HepG2 (cell line): ENCODE measurements around the gene LRP2. TPM values are rescaled to one million over a fixed set of nuclear protein-coding genes. Genes with fewer than 3 reads are reported as not detected.

Experiments used
- ATAC-seq: fragments of 200-7000 bp; cut with Tn5 transposase; 3 replicates; pipeline ENCODE4 v1.9.1; 2020; ENCODE audit warnings: mild to moderate bottlenecking, moderate library complexity
- BruUV-seq: library from RNA; stranded (reverse); fragments of 400-500 nt; replicated peaks from 2 replicates; lab custom pipeline; 2021; lab: Mats Ljungman, UMichigan
- CTCF ChIA-PET: fragments of 300-600 bp; formaldehyde crosslinking; extraction: SDS; loops from one replicate; lab custom pipeline; 2021; ENCODE audit warnings: low total read pairs, inconsistent platforms, low intra/inter-chr PET ratio; lab: Yijun Ruan, JAX
- POLR2A ChIA-PET: fragments of 350-600 bp; sonication (Branson Sonifier 250); formaldehyde crosslinking; loops from one replicate; lab custom pipeline; 2020; ENCODE audit warnings: antibody characterized with exemption, inconsistent platforms; lab: Yijun Ruan, JAX
- DNase-seq: peaks from one replicate; pipeline ENCODE4 v3.0.0-alpha.2; 2015; ENCODE audit warnings: low spot score
- FAIRE-seq: peaks from 3 replicates; lab custom pipeline; 2011; peaks lifted over from hg19 to GRCh38; lab: Jason Lieb, UNC
- H2AFZ ChIP-seq: one replicate; pipeline ENCODE4 v1.6.1; 2011; ENCODE audit warnings: low read length, inconsistent platforms
- H3K27ac ChIP-seq: fragments of 300-600 bp; 3 replicates; pipeline ENCODE4 v1.8.0; 2011; ENCODE audit warnings: mixed run types, mild to moderate bottlenecking, mixed read lengths, low read length, inconsistent platforms; ENCODE audit not compliant: insufficient read depth; ENCODE audit errors: extremely low read length
- H3K27me3 ChIP-seq, 2 experiments: fragments of 200-600 bp in 1 of 2; 2 replicates in 1 of 2; 3 replicates in 1 of 2; pipeline versions ENCODE4 v1.6.0 to v1.8.0; 2011; ENCODE audit warnings: low read length in 2 of 2, mild to moderate bottlenecking in 2 of 2, moderate library complexity in 2 of 2, inconsistent platforms in 1 of 2; ENCODE audit not compliant: insufficient read depth in 2 of 2, control insufficient read depth in 1 of 2
- H3K36me3 ChIP-seq, 2 experiments: fragments of 200-600 bp in 1 of 2; replicated peaks in 1 of 2; 2 replicates in 1 of 2; 3 replicates in 1 of 2; pipeline versions ENCODE4 v1.5.1 to v1.8.0; 2011; ENCODE audit warnings: low read length in 2 of 2, inconsistent platforms in 1 of 2; ENCODE audit not compliant: insufficient read depth in 2 of 2, control insufficient read depth in 1 of 2
- H3K4me1 ChIP-seq: 2 replicates; pipeline ENCODE4 v1.5.1; 2012; ENCODE audit warnings: low read length, inconsistent platforms; ENCODE audit not compliant: insufficient read depth
- H3K4me2 ChIP-seq: 2 replicates; pipeline ENCODE4 v1.6.0; 2011; ENCODE audit warnings: low read depth, low read length, inconsistent platforms
- H3K4me3 ChIP-seq, 3 experiments: fragments of 200-600 bp in 1 of 3; sonication (generic), shearing (Covaris generic) in 1 of 3; replicated peaks in 1 of 3; 2 replicates each; pipeline ENCODE4 v1.5.1; 2011 to 2016; ENCODE audit warnings: low read length in 3 of 3, inconsistent platforms in 2 of 3, low read depth in 2 of 3, mild to moderate bottlenecking in 2 of 3, control low read depth in 1 of 3, mixed read lengths in 1 of 3; ENCODE audit not compliant: insufficient read depth in 1 of 3
- H3K79me2 ChIP-seq: one replicate; pipeline ENCODE4 v1.6.1; 2011; ENCODE audit warnings: low read length, inconsistent platforms; ENCODE audit not compliant: insufficient read depth
- H3K9ac ChIP-seq: 2 replicates; pipeline ENCODE4 v1.6.0; 2011; ENCODE audit warnings: mild to moderate bottlenecking, low read depth, low read length, inconsistent platforms; ENCODE audit not compliant: insufficient read depth
- H3K9me3 ChIP-seq: 2 replicates; pipeline ENCODE4 v1.5.1; 2012; ENCODE audit warnings: mild to moderate bottlenecking, low read length
- H4K20me1 ChIP-seq: 2 replicates; pipeline ENCODE4 v1.6.0; 2011; ENCODE audit warnings: inconsistent platforms, mild to moderate bottlenecking, low read length, moderate library complexity; ENCODE audit not compliant: insufficient read depth
- MEIS2 ChIP-seq: sonication (generic); formaldehyde crosslinking; IDR thresholded peaks from 2 replicates; pipeline ENCODE4 v1.9.0; 2021; ENCODE audit warnings: mild to moderate bottlenecking, missing genetic modification reagents
- ZNF652 ChIP-seq: IDR thresholded peaks from 2 replicates; pipeline ENCODE4 v1.6.1; 2016; ENCODE audit warnings: low read depth, borderline replicate concordance
- WGBS: methylation state at CpG from one replicate; pipeline ENCODE4 v1.1.6; 2017; ENCODE audit warnings: low lambda C conversion rate; 5-methylcytosine and 5-hydroxymethylcytosine counted together
- in situ Hi-C: cut with HindIII; loops from 2 replicates; pipeline ENCODE4 v1.10.0; 2017; ENCODE audit warnings: low pct_unique_long_range_greater_than_20kb; ENCODE audit not compliant: extremely low pct_ligation_motif_present
- intact Hi-C: fragments of 100-400 bp; cut with micrococcal nuclease; formaldehyde crosslinking; loops from one replicate; pipeline ENCODE4 v1.10.0; 2022; ENCODE audit not compliant: unreplicated experiment
- polyA plus RNA-seq, 8 experiments: library from polyadenylated mRNA; depleted of rRNA in 3 of 8; stranded (reverse) in 7 of 8; unstranded in 1 of 8; fragments of >200 nt; fragmentation: Illumina TruSeq in 4 of 8; extraction: Trizol in 4 of 8; gene quantifications; 2 replicates each; pipeline versions ENCODE4 v1.2.1 to v1.2.3, GENCODE V29; 2011 to 2016; ENCODE audit warnings: low read depth in 4 of 8, missing spikeins in 1 of 8, mixed read lengths in 1 of 8; ENCODE audit not compliant: insufficient read depth in 1 of 8
- total RNA-seq, 5 experiments: library from RNA; depleted of rRNA; stranded (reverse); fragments of >200 nt; fragmentation: Illumina TruSeq; extraction: Trizol; gene quantifications; 2 replicates each; pipeline ENCODE4 v1.2.3, GENCODE V29; 2016; ENCODE audit warnings: low read depth in 1 of 5

LRP2 gene
- total and polyA plus RNA-seq, 2 of the 13 experiments (the other 11 are each of a cell fraction or from before 2014, with no cell fraction given) = 0.03 to 0.15 TPM

DNA sequence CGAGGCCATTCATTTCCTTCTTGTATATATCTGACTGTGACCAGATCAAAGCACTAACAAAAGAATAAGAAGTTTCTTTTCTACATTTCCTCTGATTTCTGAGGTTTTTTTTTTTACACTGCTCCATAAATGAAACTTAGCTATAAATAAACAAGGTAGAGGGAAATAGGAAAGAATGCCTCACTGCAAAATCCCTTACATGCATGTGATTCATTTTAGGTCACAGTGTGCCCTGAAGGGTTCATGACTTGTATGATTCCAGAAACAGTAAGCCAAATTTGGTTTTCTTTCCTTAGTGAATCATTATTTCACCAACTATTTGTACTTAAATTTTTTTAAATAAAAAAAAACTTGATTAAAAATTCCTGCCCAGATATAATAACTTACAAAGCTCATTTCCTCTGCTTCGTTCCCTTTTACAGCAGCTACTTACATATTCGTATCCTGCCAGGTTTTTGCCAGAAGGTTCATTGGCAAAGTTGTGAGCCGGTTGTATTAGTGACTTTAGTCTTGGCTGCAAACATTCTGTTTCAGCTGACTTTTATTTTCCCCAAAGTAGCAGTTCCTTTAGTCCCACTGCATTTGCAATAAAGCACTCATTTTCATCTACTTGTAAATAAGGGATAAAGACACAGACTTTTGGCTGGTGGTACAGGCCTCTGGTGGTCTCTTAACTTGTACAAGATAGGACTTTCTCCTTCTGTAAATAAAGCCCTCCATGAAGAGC is 58.6 kb downstream of the LRP2 start:
- DNase-seq (no peak), ATAC-seq (no peak), FAIRE-seq (no peak)
- no peak overlapping the region for H3K27ac ChIP-seq
- no peaks in the 10 kb centered on the region for H3K79me2 ChIP-seq
- no peak for TF ChIP-seq ZNF652 (CRISPR knock-in tag)
- ChIA-PET CTCF (no interaction called here), POLR2A (no interaction called here)
- no peaks in the 10 kb centered on the region for H3K9me3 ChIP-seq
- in situ Hi-C loops (no loop called here), intact Hi-C loops (no loop called here)
- BruUV-seq = no TSS peak
- H3K36me3 ChIP-seq = no peaks in the 10 kb centered on the region
- 8% methylated on average over 4 of the region's 4 CpGs for WGBS
- no peak overlapping the region for H3K4me3 ChIP-seq
- H2AFZ ChIP-seq = no peak overlapping the region
- H3K4me1 ChIP-seq = no peaks in the 10 kb centered on the region
- no peaks in the 10 kb centered on the region for H4K20me1 ChIP-seq
- H3K9ac ChIP-seq = no peak overlapping the region
- no peaks in the 10 kb centered on the region for H3K27me3 ChIP-seq
- no peak overlapping the region for H3K4me2 ChIP-seq

DNA sequence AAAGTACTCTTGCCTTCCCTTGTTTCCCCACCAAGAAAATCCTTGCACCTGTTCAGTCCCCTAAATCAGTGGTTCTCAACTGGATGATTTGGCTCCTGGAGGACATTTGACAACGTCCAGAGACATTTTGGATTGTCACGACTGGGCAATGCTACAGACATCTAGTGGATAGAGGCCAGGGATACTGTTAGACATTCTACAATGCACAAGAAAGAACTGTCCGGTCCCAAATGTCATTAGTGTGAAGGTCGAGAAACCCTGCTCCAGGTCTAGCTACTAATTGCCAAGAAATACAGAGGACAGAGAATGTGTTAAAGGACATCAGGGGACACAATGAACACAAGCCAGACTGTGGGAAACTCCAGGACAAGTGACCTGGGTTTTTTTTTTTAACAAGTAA is 60.0 kb downstream of the LRP2 start:
- H3K27ac ChIP-seq = no peak overlapping the region
- H4K20me1 ChIP-seq = no peaks in the 10 kb centered on the region
- no peaks in the 10 kb centered on the region for H3K36me3 ChIP-seq
- TF ChIP-seq MEIS2 (CRISPR knock-in tag) = no peak
- FAIRE-seq = no peak
- H3K79me2 ChIP-seq = no peaks in the 10 kb centered on the region
- H3K4me1 ChIP-seq = no peaks in the 10 kb centered on the region
- no peak overlapping the region for H2AFZ ChIP-seq
- WGBS = 2% methylated on average over 4 of the region's 4 CpGs
- in situ Hi-C loops (no loop called here), intact Hi-C loops (no loop called here)
- DNase-seq = no peak
- H3K4me2 ChIP-seq = no peak overlapping the region
- CTCF ChIA-PET = no interaction called here
- no peak overlapping the region for H3K9ac ChIP-seq
- H3K27me3 ChIP-seq = no peaks in the 10 kb centered on the region
- POLR2A ChIA-PET = no interaction called here
- no peak overlapping the region for H3K4me3 ChIP-seq
- ATAC-seq = no peak
- H3K9me3 ChIP-seq = no peaks in the 10 kb centered on the region
- no TSS peak for BruUV-seq
